Muscle of arm (tissue), 12 donors: ENCODE results near the gene IL31RA. TPM values are rescaled to one million over a fixed set of nuclear protein-coding genes. Genes with fewer than 3 reads are reported as not detected.

Source experiments
- DNase-seq: peaks from one replicate; pipeline ENCODE4 v3.0.0-alpha.2; 2013
- polyA plus RNA-seq, 12 donors: library from polyadenylated mRNA; unstranded; fragments of 120-200 nt; gene quantifications; one replicate each; pipeline ENCODE4 v1.2.1, GENCODE V29; 2013; ENCODE audit not compliant: insufficient read length in 12 of 12

The IL31RA gene
- polyA plus RNA-seq, 12 donors = 0.45 to 2.3 (median 0.99) TPM; not detected in 2

- DNase-seq = no peak
These were observed 6.9 kb downstream of the IL31RA start for GRCh38 chr5:55858104-55858503.

- DNase-seq = no peak
These were observed 9.1 kb downstream of the IL31RA start for GRCh38 chr5:55860288-55860687.

- DNase-seq = no peak
These were observed 9.6 kb downstream of the IL31RA start for GRCh38 chr5:55860709-55861108.

- DNase-seq = no peak
These were observed 13.7 kb downstream of the IL31RA start for GRCh38 chr5:55864606-55865541.

- DNase-seq = no peak
These were observed 14.7 kb downstream of the IL31RA start for GRCh38 chr5:55865831-55866230.

DNA sequence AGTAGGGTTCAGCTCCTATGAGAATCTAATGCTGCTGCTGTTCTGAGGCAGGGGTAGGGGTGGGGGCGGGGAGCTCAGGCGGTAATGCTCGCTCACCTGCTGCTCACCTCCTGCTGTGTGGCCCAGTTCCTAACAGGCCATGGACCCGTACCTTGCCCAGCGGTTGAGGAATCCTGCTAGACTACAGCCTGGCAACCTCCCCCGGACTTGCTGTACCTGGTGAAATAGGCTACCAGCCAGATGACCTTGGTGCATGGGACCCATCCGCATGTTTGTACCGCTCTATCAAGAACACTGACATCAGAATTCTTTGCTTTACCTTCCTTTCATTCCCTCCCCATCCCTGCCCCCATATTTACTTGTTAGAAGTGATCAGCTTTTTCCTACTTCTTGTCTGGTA is 15.3 kb downstream of the IL31RA start:
- no peak for DNase-seq

DNA sequence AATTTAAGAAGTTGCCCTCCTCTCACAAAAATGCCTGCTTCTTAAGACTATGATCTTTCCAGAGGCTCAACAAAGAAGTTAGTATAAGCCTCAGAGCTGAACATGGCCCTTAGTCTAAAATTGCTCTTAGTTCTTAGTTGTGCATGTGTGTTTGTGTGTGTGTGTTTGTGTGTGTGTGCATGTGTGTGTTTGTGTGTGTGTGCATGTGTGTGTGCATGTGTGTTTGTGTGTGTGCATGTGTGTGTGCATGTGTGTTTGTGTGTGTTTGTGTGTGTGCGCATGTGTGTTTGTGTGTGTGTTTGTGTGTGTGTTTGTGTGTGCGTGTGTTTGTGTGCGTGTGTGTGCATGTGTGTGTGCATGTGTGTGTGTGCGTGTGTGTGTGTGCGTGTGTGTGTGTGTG is 15.8 kb downstream of the IL31RA start:
- DNase-seq = no peak

DNA sequence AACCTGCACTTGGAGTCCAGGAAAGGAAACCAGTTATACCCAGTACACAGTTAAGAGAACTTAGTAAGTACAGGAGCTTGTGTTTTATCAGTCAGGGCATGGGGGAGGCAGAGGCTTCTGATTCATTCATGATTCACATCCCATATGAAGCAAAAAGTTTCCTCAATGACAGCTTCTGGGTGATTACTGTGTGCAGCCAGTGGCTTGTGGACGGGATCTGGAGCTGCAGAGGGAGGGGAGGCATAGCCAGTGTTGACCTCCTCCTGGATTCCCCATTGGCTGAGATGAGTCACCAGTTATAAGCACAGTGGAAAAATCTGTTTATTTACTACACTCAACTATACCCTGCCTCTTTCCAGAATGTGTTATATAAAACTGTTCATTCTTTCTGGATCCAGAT is 17.7 kb downstream of the IL31RA start:
- no peak for DNase-seq

GRCh38 chr5:55869847-55870246 is 18.7 kb downstream of the IL31RA start:
- DNase-seq = no peak

- DNase-seq = no peak
These were observed 22.1 kb downstream of the IL31RA start for GRCh38 chr5:55873234-55873633.

DNA sequence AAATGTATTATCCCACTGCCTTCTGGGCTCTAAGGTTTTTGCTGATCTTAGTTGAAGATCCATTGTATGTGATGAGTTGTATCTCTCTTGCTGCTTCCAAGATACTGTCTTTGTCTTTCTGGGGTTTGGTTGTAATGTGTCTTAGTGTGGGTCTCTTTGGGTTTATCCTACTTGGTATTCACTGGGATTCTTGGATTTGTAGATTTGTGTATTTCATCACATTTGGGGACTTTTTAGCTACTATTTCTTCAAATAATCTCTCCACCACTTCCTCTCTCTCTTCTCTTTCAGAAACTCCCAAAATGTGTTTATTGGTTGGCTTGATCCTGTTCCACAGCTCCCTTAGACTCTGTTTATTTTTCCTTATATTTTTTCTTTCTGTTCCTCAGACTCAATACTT is 26.5 kb downstream of the IL31RA start:
- no peak for DNase-seq

GRCh38 chr5:55880453-55880852 is 29.3 kb downstream of the IL31RA start:
- DNase-seq = no peak

DNA sequence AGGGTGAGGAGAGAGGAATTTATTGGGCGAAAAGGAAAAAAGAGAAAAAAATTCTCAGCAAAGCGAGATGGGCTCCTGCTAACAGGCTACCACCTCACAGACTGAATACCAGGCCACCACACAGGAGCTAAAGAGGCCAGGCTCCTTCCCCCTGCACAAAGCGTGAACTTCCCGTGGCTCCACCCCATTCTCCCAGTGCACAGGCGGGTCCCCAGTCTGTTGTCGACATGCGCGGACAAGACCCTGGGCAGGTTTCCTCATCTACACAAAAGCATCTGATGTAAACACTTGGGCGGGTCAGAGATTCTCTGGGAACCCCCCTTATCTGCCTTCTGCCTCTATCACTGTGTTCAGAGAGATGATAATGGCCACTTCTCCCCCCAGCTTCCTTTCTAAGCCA is 34.2 kb downstream of the IL31RA start:
- no peak for DNase-seq

- no peak for DNase-seq
These were observed 37.0 kb downstream of the IL31RA start for GRCh38 chr5:55888205-55888604.

DNA sequence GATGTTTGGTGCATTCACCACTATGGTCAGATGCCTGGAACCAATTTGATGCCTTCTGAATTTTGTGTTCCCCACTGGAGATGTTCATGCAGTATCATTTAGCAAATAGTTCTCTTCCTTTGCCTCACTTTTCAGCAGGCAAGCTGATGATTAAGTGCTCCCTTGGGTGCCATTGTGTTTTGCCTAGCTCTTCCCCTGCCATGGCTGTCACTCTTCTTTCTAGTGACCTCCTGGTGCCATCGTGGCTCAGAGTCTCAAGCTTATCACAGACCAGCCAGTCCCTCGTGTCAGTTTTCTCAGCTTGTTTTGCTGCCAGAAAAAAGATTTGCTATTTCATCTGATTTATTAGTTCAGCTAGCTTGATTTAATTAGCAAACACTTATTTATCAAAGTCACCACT is 41.3 kb downstream of the IL31RA start:
- DNase-seq = no peak

GRCh38 chr5:55894135-55894534 is 43.0 kb downstream of the IL31RA start:
- DNase-seq = no peak

DNA sequence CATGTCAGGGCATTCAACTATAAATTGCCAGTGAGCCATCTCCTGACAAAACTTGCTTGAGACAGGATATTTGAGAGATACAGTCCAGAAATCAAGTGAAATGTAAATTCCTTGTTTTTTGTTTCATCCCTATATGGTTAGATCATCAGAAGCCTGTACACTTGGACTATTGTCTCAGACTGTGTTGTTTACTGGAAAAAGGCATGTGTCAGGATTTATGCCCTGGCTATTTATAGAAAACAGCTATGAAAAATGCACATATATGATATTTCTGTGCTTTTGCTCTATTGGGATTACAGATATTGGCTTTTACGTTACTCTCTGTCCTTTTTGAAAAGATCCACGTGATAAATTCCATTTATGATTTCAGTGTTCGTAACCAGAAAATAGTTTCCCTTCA is 44.2 kb downstream of the IL31RA start:
- no peak for DNase-seq

GRCh38 chr5:55896238-55896637 is 45.1 kb downstream of the IL31RA start:
- DNase-seq = no peak

GRCh38 chr5:55896663-55897062 is 45.5 kb downstream of the IL31RA start:
- no peak for DNase-seq

GRCh38 chr5:55897206-55897894 is 46.2 kb downstream of the IL31RA start:
- no peak for DNase-seq

- peak; percentile 48 for DNase-seq
These were observed 46.7 kb downstream of the IL31RA start for GRCh38 chr5:55897905-55898304.

DNA sequence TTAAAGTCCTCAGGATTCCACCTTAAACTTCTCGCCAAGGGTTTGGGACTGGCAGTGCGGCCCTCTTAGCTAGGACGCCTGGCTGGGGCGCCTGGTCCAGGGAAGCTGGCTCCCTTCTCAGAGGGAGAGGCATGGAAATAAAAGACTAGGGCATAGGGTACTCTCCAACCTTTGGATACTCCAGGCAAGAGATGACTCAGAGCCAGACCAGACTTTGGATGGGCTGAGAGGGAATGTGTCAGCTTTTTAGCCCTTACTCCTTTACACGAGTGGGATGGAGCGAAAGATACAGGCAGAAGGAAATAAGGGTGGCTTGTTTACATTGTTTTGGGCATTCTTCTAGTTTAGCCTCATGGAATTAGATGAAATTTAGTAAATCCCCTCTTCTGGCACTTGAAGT is 48.2 kb downstream of the IL31RA start:
- no peak for DNase-seq

DNA sequence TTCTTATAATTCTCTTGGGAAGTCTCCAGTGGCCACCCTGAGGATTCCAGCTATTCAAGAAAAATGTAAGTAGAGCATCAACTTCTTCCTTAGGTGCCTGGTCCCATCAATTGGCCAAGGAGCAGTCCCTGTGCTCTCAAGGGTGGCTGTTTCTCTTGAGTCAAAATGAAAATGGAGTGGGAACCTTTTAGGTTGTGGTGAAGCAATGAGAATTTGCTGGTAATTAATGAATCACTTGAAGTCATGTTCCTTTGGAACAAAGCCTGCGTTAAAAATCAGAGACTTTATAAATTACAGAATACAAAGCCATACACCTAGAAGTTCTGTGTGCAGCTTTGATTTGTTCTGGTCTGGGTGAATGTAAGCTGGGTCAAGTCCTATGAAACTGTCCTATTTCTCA is 48.9 kb downstream of the IL31RA start:
- no peak for DNase-seq
